Myocyte (in vitro differentiated cells): ENCODE measurements around the gene INSL4. TPM values are rescaled to one million over a fixed set of nuclear protein-coding genes. Genes with fewer than 3 reads are reported as not detected.

ENCODE experiments used
- total RNA-seq: library from RNA; depleted of rRNA; stranded (reverse); fragments of >200 nt; gene quantifications from 2 replicates; pipeline ENCODE4 v1.2.3, GENCODE V29; 2014

INSL4 gene
- total RNA-seq, 1 donor from 2014 or later: not detected

Other genes with a start within 250 kb of the INSL4 start
- gene JAK2, start 246.1 kb upstream of the INSL4 start, total RNA-seq: 10.7 and 13.3 TPM in 2 replicates
- not detected in 2 replicates for gene INSL6, start 45.8 kb upstream of the INSL4 start, total RNA-seq
- gene RLN2, start 73.3 kb downstream of the INSL4 start, total RNA-seq: 1.1 TPM in 1 of 2 replicates, not detected in the other
- gene RLN1, start 108.5 kb downstream of the INSL4 start, total RNA-seq: 0.57 TPM in 1 of 2 replicates, not detected in the other
- 45.7 and 46.9 TPM in 2 replicates for gene PLGRKT, start 206.5 kb downstream of the INSL4 start, total RNA-seq
- gene CD274, start 219.1 kb downstream of the INSL4 start, total RNA-seq: 0.78 and 0.94 TPM in 2 replicates